8988T (cell line): ENCODE results near the gene TREH.

Experiments
- DNase-seq: peaks from one replicate; pipeline ENCODE4 v3.0.0; 2011

The TREH gene

GRCh38 chr11:118645066-118645715 is 34.3 kb downstream of the TREH start:
- DNase-seq: no peak

- no peak for DNase-seq
These were observed 35.0 kb downstream of the TREH start for GRCh38 chr11:118644496-118644895.

- no peak for DNase-seq
These were observed 35.5 kb downstream of the TREH start for GRCh38 chr11:118643995-118644345.

GRCh38 chr11:118643142-118643994 is 36.1 kb downstream of the TREH start:
- no peak for DNase-seq

GRCh38 chr11:118641397-118642019 is 37.9 kb downstream of the TREH start:
- DNase-seq: no peak

GRCh38 chr11:118640332-118641154 is 38.9 kb downstream of the TREH start:
- DNase-seq: no peak

- no peak for DNase-seq
These were observed 39.6 kb downstream of the TREH start for GRCh38 chr11:118639899-118640298.

GRCh38 chr11:118638726-118639125 is 40.7 kb downstream of the TREH start:
- no peak for DNase-seq

GRCh38 chr11:118636569-118637290 is 42.7 kb downstream of the TREH start:
- DNase-seq: no peak

GRCh38 chr11:118635642-118636041 is 43.8 kb downstream of the TREH start:
- DNase-seq: no peak

- DNase-seq: no peak
These were observed 44.2 kb downstream of the TREH start for GRCh38 chr11:118635237-118635591.

- DNase-seq: no peak
These were observed 44.8 kb downstream of the TREH start for GRCh38 chr11:118634431-118635236.

- no peak for DNase-seq
These were observed 45.5 kb downstream of the TREH start for GRCh38 chr11:118633979-118634378.

GRCh38 chr11:118633319-118633690 is 46.1 kb downstream of the TREH start:
- DNase-seq: no peak

GRCh38 chr11:118632577-118633318 is 46.7 kb downstream of the TREH start:
- DNase-seq: no peak

- no peak for DNase-seq
These were observed 48.1 kb downstream of the TREH start for GRCh38 chr11:118631142-118631909.

- DNase-seq: no peak
These were observed 49.4 kb downstream of the TREH start for GRCh38 chr11:118629761-118630661.

GRCh38 chr11:118628861-118629549 is 50.4 kb downstream of the TREH start:
- no peak for DNase-seq
